HepG2 (cell line): ENCODE data around the gene EIF1. TPM values are rescaled to one million over a fixed set of nuclear protein-coding genes. Genes with fewer than 3 reads are reported as not detected.
A peak's percentile ranks its signal among the peaks of the same experiment; 100 is the strongest.

Source experiments
- AKAP8 ChIP-seq: sonication (generic); formaldehyde crosslinking; IDR thresholded peaks from 2 replicates; pipeline ENCODE4 v1.5.1; 2020; ENCODE audit warnings: mild to moderate bottlenecking, missing genetic modification reagents
- BHLHE40 ChIP-seq: IDR thresholded peaks from 2 replicates; pipeline ENCODE4 v1.6.1; 2011; ENCODE audit warnings: low read length, improper control_type of control experiment
- CEBPB ChIP-seq: IDR thresholded peaks from 2 replicates; pipeline ENCODE4 v1.6.1; 2011; ENCODE audit warnings: low read depth, low read length, improper control_type of control experiment, borderline replicate concordance
- ETV5 ChIP-seq: IDR thresholded peaks from 2 replicates; pipeline ENCODE4 v1.6.1; 2018; ENCODE audit warnings: missing biosample characterization, missing genetic modification reagents, inconsistent platforms, borderline replicate concordance
- GATAD2A ChIP-seq: IDR thresholded peaks from 2 replicates; pipeline ENCODE4 v1.6.1; 2016
- MAZ ChIP-seq, 2 experiments: sonication (generic) in 1 of 2; formaldehyde crosslinking in 1 of 2; IDR thresholded peaks; 2 replicates each; pipeline versions ENCODE4 v1.5.0 to v1.6.1; 2012 to 2020; ENCODE audit warnings: low read depth in 2 of 2, mild to moderate bottlenecking in 2 of 2, borderline replicate concordance in 1 of 2, improper control_type of control experiment in 1 of 2, low read length in 1 of 2, missing genetic modification reagents in 1 of 2, moderate library complexity in 1 of 2
- ONECUT2 ChIP-seq: sonication (generic); formaldehyde crosslinking; IDR thresholded peaks from 2 replicates; pipeline ENCODE4 v1.4.0; 2020; ENCODE audit warnings: missing genetic modification reagents
- RARA ChIP-seq: IDR thresholded peaks from 2 replicates; pipeline ENCODE4 v1.6.1; 2016; ENCODE audit warnings: missing genetic modification reagents, missing compliant biosample characterization
- SALL1 ChIP-seq: sonication (generic); formaldehyde crosslinking; IDR thresholded peaks from 2 replicates; pipeline ENCODE4 v1.8.0; 2022; ENCODE audit warnings: mild to moderate bottlenecking, missing genetic modification reagents
- SOX6 ChIP-seq, 2 experiments: fragments of 450-650 bp in 1 of 2; sonication (generic) in 1 of 2; formaldehyde crosslinking in 1 of 2; IDR thresholded peaks; 2 replicates each; pipeline versions ENCODE4 v1.4.0 to v1.6.1; 2017 to 2020; ENCODE audit warnings: antibody characterized with exemption in 1 of 2, mild to moderate bottlenecking in 1 of 2, missing genetic modification reagents in 1 of 2
- SUZ12 ChIP-seq: fragments of 150-350 bp; IDR thresholded peaks from 2 replicates; pipeline ENCODE4 v1.6.1; 2014; ENCODE audit warnings: low read depth, low read length
- ZMYM4 ChIP-seq: sonication (generic); formaldehyde crosslinking; IDR thresholded peaks from 2 replicates; pipeline ENCODE4 v1.8.1; 2023; ENCODE audit warnings: mild to moderate bottlenecking, missing genetic modification reagents
- ZNF160 ChIP-seq: sonication (generic); formaldehyde crosslinking; IDR thresholded peaks from 2 replicates; pipeline ENCODE4 v1.8.0; 2022; ENCODE audit warnings: mild to moderate bottlenecking, inconsistent platforms, missing genetic modification reagents
- ZNF292 ChIP-seq: sonication (generic); formaldehyde crosslinking; IDR thresholded peaks from 2 replicates; pipeline ENCODE4 v1.8.1; 2022; ENCODE audit warnings: mild to moderate bottlenecking, low read depth, missing genetic modification reagents, borderline replicate concordance
- ZNF296 ChIP-seq: sonication (generic); formaldehyde crosslinking; conservative IDR thresholded peaks from 2 replicates; pipeline ENCODE4 v1.5.0; 2020; ENCODE audit warnings: mild to moderate bottlenecking, missing genetic modification reagents
- ZNF451 ChIP-seq: sonication (generic); formaldehyde crosslinking; IDR thresholded peaks from 2 replicates; pipeline ENCODE4 v1.5.0; 2020; ENCODE audit warnings: mild to moderate bottlenecking, missing genetic modification reagents
- ZNF709 ChIP-seq: sonication (generic); formaldehyde crosslinking; IDR thresholded peaks from 2 replicates; pipeline ENCODE4 v1.5.0; 2020; ENCODE audit warnings: mild to moderate bottlenecking, missing genetic modification reagents
- ZNF737 ChIP-seq: sonication (generic); formaldehyde crosslinking; IDR thresholded peaks from 2 replicates; pipeline ENCODE4 v1.5.0; 2020; ENCODE audit warnings: missing genetic modification reagents, mild to moderate bottlenecking, borderline replicate concordance
- ZSCAN25 ChIP-seq: sonication (generic); formaldehyde crosslinking; IDR thresholded peaks from 2 replicates; pipeline ENCODE4 v1.8.0; 2022; ENCODE audit warnings: mild to moderate bottlenecking, missing genetic modification reagents
- polyA plus RNA-seq, 8 experiments: library from polyadenylated mRNA; depleted of rRNA in 3 of 8; stranded (reverse) in 7 of 8; unstranded in 1 of 8; fragments of >200 nt; fragmentation: Illumina TruSeq in 4 of 8; extraction: Trizol in 4 of 8; gene quantifications; 2 replicates each; pipeline versions ENCODE4 v1.2.1 to v1.2.3, GENCODE V29; 2011 to 2016; ENCODE audit warnings: low read depth in 4 of 8, missing spikeins in 1 of 8, mixed read lengths in 1 of 8; ENCODE audit not compliant: insufficient read depth in 1 of 8
- total RNA-seq, 5 experiments: library from RNA; depleted of rRNA; stranded (reverse); fragments of >200 nt; fragmentation: Illumina TruSeq; extraction: Trizol; gene quantifications; 2 replicates each; pipeline ENCODE4 v1.2.3, GENCODE V29; 2016; ENCODE audit warnings: low read depth in 1 of 5
- TF ChIP-seq, protein P1 (sequence below): sonication (generic); formaldehyde crosslinking; IDR thresholded peaks from 2 replicates; pipeline ENCODE4 v1.8.0; 2022; ENCODE audit warnings: mild to moderate bottlenecking, missing genetic modification reagents, moderate library complexity
- TF ChIP-seq, protein P2 (sequence below): sonication (generic); formaldehyde crosslinking; IDR thresholded peaks from 2 replicates; pipeline ENCODE4 v1.8.1; 2022; ENCODE audit warnings: low read depth, mild to moderate bottlenecking, missing genetic modification reagents
- TF ChIP-seq, protein P3 (sequence below): sonication (generic); formaldehyde crosslinking; conservative IDR thresholded peaks from 2 replicates; pipeline ENCODE4 v1.4.0; 2020; ENCODE audit warnings: mild to moderate bottlenecking, missing genetic modification reagents, moderate library complexity

EIF1 gene
- total and polyA plus RNA-seq, 2 of the 13 experiments (the other 11 are each of a cell fraction or from before 2014, with no cell fraction given): 147 to 517 TPM

DNA sequence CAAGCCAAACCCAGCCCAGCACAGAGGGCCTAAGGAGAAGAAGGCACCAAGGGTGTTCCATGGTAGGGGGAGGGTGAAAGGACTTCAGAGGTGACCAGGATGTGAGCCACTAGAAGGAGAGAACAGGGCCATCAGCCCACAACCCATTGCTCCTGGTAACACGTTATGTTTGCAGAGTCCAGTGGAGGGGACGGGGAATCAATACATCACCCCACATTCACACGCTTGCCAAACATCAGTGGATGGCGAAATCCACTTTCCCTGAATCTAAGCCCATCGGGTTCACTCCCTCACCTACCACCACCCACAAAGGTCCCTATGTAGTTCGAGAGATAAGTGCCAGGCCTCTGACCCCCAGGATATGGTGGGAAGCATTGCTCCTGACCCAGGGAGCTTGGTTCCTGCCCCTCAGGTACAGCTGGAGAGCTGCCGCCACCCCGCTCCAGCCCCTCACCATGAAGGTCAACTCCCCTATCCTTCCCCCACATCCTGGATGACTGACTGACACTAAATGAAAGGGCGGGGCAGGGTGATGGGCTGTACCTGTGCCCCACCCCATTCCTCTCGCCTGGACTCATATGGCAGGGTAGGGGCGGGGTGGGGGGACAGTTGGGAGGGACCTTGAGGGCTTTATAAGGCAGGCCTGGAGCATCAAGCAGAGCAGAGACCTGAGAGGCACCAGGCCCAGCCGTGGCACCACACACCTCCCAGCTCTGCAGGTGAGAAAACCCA lies 23.1 kb downstream of the EIF1 start, which contains the start of gene GAST (continued):
- TF ChIP-seq ZNF737 (CRISPR knock-in tag) (0 out of 2 replicates have a peak, but pooled peaks have one; percentile 21), ZNF451 (CRISPR knock-in tag) (no peak), BHLHE40 (peak; percentile 12; the same call in 1 of the 2 replicates), GATAD2A (CRISPR knock-in tag) (peak; percentile 51), ETV5 (CRISPR knock-in tag) (no peak; the same call in 1 of the 2 replicates), SUZ12 (no peak), ZNF296 (CRISPR knock-in tag) (peak; percentile 80), ZSCAN25 (CRISPR knock-in tag) (peak; percentile 65; the same call in 1 of the 2 replicates), ZNF292 (CRISPR knock-in tag) (peak; percentile 22; the same call in 1 of the 2 replicates), RARA (0 out of 2 replicates have a peak, but pooled peaks have one; percentile 10), ZNF160 (no peak), ZMYM4 (CRISPR knock-in tag) (0 out of 2 replicates have a peak, but pooled peaks have one; percentile 29), ZNF709 (CRISPR knock-in tag) (no peak), SALL1 (CRISPR knock-in tag) (0 out of 2 replicates have a peak, but pooled peaks have one; percentile 11), MAZ (IDR thresholded peaks at IDR 0.05; ENCODE audit: borderline replicate concordance, low read depth, low read length) (no peak), MAZ (CRISPR knock-in tag; IDR thresholded peaks at IDR 0.05; ENCODE audit: low read depth) (0 out of 2 replicates have a peak, but pooled peaks have one; percentile 44), AKAP8 (CRISPR knock-in tag) (no peak), ONECUT2 (peak; percentile 62), SOX6 (IDR thresholded peaks at IDR 0.05) (no peak), SOX6 (CRISPR knock-in tag; IDR thresholded peaks at IDR 0.05) (0 out of 2 replicates have a peak, but pooled peaks have one; percentile 37), CEBPB (peak; percentile 59; the same call in 1 of the 2 replicates)
- TF ChIP-seq, protein P1, sequence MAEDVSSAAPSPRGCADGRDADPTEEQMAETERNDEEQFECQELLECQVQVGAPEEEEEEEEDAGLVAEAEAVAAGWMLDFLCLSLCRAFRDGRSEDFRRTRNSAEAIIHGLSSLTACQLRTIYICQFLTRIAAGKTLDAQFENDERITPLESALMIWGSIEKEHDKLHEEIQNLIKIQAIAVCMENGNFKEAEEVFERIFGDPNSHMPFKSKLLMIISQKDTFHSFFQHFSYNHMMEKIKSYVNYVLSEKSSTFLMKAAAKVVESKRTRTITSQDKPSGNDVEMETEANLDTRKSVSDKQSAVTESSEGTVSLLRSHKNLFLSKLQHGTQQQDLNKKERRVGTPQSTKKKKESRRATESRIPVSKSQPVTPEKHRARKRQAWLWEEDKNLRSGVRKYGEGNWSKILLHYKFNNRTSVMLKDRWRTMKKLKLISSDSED (CRISPR knock-in tag): no peak
- TF ChIP-seq, protein P2, sequence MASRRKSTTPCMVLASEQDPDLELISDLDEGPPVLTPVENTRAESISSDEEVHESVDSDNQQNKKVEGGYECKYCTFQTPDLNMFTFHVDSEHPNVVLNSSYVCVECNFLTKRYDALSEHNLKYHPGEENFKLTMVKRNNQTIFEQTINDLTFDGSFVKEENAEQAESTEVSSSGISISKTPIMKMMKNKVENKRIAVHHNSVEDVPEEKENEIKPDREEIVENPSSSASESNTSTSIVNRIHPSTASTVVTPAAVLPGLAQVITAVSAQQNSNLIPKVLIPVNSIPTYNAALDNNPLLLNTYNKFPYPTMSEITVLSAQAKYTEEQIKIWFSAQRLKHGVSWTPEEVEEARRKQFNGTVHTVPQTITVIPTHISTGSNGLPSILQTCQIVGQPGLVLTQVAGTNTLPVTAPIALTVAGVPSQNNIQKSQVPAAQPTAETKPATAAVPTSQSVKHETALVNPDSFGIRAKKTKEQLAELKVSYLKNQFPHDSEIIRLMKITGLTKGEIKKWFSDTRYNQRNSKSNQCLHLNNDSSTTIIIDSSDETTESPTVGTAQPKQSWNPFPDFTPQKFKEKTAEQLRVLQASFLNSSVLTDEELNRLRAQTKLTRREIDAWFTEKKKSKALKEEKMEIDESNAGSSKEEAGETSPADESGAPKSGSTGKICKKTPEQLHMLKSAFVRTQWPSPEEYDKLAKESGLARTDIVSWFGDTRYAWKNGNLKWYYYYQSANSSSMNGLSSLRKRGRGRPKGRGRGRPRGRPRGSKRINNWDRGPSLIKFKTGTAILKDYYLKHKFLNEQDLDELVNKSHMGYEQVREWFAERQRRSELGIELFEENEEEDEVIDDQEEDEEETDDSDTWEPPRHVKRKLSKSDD (CRISPR knock-in tag): peak; percentile 48; the same call in 1 of the 2 replicates
- TF ChIP-seq, protein P3, sequence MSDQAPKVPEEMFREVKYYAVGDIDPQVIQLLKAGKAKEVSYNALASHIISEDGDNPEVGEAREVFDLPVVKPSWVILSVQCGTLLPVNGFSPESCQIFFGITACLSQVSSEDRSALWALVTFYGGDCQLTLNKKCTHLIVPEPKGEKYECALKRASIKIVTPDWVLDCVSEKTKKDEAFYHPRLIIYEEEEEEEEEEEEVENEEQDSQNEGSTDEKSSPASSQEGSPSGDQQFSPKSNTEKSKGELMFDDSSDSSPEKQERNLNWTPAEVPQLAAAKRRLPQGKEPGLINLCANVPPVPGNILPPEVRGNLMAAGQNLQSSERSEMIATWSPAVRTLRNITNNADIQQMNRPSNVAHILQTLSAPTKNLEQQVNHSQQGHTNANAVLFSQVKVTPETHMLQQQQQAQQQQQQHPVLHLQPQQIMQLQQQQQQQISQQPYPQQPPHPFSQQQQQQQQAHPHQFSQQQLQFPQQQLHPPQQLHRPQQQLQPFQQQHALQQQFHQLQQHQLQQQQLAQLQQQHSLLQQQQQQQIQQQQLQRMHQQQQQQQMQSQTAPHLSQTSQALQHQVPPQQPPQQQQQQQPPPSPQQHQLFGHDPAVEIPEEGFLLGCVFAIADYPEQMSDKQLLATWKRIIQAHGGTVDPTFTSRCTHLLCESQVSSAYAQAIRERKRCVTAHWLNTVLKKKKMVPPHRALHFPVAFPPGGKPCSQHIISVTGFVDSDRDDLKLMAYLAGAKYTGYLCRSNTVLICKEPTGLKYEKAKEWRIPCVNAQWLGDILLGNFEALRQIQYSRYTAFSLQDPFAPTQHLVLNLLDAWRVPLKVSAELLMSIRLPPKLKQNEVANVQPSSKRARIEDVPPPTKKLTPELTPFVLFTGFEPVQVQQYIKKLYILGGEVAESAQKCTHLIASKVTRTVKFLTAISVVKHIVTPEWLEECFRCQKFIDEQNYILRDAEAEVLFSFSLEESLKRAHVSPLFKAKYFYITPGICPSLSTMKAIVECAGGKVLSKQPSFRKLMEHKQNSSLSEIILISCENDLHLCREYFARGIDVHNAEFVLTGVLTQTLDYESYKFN (CRISPR knock-in tag): peak; percentile 38; the same call in 1 of the 2 replicates
